ENCODE data around the gene EIF3B.
"Not testable (repeated sequence)": the region's sequence is repeated elsewhere in the genome, so short reads cannot be mapped to it uniquely, and the experiment has no call there.

The EIF3B gene

DNA sequence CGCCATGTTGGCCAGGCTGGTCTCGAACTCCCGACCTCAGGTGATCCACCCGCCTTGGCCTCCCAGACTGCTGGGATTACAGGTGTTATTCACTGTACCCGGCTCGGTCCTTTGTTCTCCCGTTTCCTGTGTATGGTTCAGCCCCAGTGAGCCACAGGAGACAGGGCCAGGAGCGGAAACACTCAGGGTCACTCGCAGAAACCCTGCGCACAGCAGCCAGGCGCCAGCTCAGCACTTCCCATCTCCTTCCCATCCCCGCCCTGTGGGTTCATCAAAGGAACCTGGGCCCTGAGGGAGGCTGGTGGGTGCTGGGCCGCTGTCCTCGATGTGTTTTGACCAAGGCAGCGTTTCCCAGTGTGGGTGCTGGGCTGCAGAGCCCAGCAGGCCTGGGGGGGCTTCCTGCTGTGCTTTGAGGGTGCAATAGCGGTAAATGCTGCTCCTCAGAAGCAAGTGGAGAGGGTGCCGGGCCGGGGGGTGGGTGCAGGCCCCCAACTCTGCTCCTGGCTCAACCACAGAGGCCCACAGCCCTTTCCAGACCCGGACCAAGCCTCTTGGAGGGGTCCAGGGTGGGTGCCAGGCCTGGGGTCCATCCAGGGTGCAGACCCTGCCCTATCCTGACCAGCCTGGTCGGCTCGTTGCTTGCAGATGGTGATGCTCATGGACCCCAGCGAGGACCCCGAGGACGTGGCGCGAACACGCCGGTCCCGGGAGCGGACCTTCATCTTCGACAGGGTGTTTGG is 33.4 kb downstream of the EIF3B start:
- no peak for DNase-seq (ENCODE audit: low read depth)
- no peak overlapping the region for H3K4me3 ChIP-seq (ENCODE audit: control insufficient read depth, low read depth, low read length)
- TF ChIP-seq, protein P1, sequence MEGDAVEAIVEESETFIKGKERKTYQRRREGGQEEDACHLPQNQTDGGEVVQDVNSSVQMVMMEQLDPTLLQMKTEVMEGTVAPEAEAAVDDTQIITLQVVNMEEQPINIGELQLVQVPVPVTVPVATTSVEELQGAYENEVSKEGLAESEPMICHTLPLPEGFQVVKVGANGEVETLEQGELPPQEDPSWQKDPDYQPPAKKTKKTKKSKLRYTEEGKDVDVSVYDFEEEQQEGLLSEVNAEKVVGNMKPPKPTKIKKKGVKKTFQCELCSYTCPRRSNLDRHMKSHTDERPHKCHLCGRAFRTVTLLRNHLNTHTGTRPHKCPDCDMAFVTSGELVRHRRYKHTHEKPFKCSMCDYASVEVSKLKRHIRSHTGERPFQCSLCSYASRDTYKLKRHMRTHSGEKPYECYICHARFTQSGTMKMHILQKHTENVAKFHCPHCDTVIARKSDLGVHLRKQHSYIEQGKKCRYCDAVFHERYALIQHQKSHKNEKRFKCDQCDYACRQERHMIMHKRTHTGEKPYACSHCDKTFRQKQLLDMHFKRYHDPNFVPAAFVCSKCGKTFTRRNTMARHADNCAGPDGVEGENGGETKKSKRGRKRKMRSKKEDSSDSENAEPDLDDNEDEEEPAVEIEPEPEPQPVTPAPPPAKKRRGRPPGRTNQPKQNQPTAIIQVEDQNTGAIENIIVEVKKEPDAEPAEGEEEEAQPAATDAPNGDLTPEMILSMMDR (IDR thresholded peaks at IDR 0.05; ENCODE audit: control insufficient read depth, insufficient read depth, low read depth, low read length, missing control alignments): no peak

DNA sequence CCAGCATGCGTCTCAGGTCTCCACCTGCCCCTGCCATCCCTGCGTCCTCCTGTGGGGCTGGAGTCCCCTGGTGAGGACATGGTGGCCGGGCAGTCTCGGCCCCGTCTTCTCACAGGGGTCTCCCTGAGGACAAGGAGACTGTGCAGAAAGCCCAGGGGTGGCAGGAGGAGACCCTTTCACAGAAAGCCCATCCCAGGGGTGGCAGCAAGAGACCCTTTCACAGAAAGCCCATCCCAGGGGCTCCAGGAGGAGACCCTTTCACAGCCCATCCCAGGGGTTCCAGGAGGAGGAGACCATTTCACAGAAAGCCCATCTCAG is 34.0 kb downstream of the EIF3B start:
- H3K4me3 ChIP-seq (ENCODE audit: control insufficient read depth, low read depth, low read length): no peak overlapping the region
- TF ChIP-seq, protein P1 (IDR thresholded peaks at IDR 0.05; ENCODE audit: control insufficient read depth, insufficient read depth, low read depth, low read length, missing control alignments): no peak
- no peak for DNase-seq (ENCODE audit: low read depth)

DNA sequence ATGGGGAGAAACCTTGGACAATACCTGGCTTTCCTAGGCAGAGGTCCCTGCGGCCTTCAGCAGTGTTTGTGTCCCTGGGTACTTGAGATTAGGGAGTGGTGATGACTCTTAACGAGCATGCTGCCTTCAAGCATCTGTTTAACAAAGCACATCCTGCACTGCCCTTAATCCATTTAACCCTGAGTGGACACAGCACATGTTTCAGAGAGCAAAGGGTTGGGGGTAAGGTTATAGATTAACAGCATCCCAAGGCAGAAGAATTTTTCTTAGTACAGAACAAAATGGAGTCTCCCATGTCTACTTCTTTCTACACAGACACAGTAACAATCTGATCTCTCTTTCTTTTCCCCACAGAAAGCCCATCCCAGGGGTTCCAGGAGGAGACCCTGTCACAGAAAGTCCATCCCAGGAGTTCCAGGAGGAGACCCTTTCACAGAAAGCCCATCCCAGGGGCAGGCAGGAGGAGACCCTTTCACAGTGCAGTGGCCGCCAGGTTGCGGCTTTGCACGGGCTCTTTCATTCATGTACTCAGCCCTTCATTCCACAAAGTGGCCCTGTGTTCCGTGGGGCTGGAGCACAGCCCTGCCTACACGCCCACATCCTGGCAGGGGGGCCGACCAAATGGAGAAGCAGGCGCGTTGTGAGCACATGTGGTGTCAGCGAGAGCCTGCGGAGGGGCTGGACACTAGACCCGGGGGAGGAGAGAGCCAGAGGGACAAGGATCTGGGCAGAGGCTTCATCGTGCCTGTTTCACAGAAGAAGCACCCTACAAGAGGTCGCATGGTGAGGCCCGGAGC is 35.6 kb downstream of the EIF3B start:
- not testable (repeated sequence) for DNase-seq (ENCODE audit: low read depth); H3K4me3 ChIP-seq (ENCODE audit: control insufficient read depth, low read depth, low read length)

DNA sequence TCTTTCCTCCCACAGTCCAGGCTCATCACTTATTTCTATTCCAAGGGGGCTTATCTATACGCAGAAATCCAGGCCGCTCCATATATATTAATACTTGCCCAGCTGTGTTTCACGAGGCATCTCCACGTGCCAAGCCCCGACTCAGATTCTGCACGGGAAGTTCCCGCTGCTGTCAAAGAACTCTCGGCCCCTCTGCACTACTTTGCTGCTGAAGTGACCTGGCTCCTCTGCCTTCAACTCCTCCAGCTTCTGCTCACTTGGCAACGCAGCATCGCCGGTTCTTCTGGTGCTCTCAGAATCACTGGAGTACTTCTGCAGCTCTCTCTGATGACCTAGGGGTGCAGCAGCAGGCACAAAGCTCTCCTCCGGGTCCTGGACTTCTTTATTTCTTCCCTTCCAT is 39.1 kb downstream of the EIF3B start:
- DNase-seq (ENCODE audit: low read depth): no peak
- no peak overlapping the region for H3K4me3 ChIP-seq (ENCODE audit: control insufficient read depth, low read depth, low read length)
- TF ChIP-seq, protein P1 (IDR thresholded peaks at IDR 0.05; ENCODE audit: control insufficient read depth, insufficient read depth, low read depth, low read length, missing control alignments): no peak

DNA sequence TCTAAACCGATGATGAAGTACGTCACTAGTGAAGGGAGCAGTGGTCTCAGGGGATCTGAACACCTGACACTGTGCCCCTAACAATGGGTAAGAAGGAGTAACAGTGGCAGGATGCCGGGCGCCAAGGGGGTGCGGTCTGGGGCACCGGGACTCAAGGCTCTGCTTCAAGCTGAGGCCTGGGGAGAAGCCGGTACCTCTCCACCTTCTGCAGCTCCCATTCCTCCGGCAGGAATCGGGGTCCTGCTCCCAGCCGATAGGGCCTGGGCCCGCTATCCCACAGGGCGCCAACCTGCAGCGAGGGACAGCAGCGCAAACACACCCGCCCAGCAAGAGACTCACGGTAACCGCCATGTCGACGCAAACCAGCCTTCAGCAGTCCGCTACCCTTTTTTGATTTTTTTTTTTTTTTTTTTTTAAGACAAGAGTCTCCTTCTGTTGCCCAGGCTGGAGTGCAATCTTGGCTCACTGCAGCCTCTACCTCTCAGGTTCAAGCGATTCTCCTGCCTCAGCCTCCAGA is 40.0 kb downstream of the EIF3B start:
- no peak for DNase-seq (ENCODE audit: low read depth)
- H3K4me3 ChIP-seq (ENCODE audit: control insufficient read depth, low read depth, low read length): no peak overlapping the region
- TF ChIP-seq, protein P1 (IDR thresholded peaks at IDR 0.05; ENCODE audit: control insufficient read depth, insufficient read depth, low read depth, low read length, missing control alignments): no peak

DNA sequence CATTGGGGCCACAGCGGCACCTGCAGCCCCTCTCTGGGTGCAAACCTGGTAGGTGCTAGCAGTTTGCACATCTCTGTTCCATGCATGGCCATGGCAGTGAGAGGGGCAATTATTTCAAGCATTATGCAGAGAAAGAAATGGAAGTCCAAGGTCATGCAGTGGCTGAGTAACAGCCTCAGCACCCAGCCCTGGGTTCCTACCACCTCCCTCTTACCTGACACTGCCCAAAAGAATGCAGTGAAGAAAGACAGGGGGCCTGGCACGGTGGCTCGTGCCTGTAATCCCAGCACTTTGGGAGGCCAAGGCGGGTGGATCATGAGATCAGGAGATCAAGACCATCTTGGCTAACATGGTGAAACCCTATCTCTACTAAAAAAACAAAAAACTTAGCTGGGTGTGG is 43.9 kb downstream of the EIF3B start:
- TF ChIP-seq, protein P1 (IDR thresholded peaks at IDR 0.05; ENCODE audit: control insufficient read depth, insufficient read depth, low read depth, low read length, missing control alignments): no peak

More for the DNA sequence above, 43.9 kb downstream of the EIF3B start:
- H3K4me3 ChIP-seq (ENCODE audit: control insufficient read depth, low read depth, low read length): no peak overlapping the region
- DNase-seq (ENCODE audit: low read depth): no peak

Measured in AG09309 (cell line).